OCI-LY3 (cell line): ENCODE data around the gene KATNAL2.

Experiments used
- CTCF ChIP-seq: fragments of 200-600, 300-600 bp; sonication (generic); IDR thresholded peaks from 2 replicates; pipeline ENCODE4 v1.5.1; 2014; ENCODE audit warnings: antibody characterized with exemption, low read length, low read depth
- EZH2phosphoT487 ChIP-seq: fragments of 200-600 bp; shearing (Covaris generic); IDR thresholded peaks from 2 replicates; pipeline ENCODE4 v1.6.1; 2018; ENCODE audit warnings: antibody characterized with exemption, mixed run types, low read depth

- TF ChIP-seq CTCF (peak; percentile 94), EZH2phosphoT487 (no peak)
Observed at GRCh38 chr18:47100212-47100831, 182.9 kb downstream of the KATNAL2 start.
